ENCODE data around the gene TTC28.

DNA sequence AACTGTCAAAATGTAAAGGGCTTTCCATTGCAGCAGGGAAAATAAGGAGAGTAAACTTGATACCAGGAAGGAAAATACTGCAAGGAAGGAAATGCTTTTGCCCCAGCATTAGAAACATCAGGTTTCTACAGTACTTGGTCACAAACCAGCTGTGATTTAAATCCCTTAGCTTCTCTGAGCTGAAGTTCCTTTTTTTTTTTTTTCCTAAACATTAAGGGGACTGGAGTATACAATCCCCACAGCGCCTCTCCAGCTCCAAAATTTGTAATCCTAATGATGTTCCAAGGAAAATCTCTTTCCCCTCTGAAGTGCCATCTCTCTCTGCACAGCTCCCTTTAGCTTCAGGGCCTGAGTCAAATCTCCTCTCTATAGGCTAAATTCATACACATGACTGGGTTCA is 540.1 kb downstream of the TTC28 start:
- TF ChIP-seq CTCF (IDR thresholded peaks at IDR 0.05) = no peak
- no peak for TF ChIP-seq POLR2A (IDR thresholded peaks at IDR 0.05)
